HepG2 (cell line): ENCODE results near the gene LYRM4.

Experiments used
- CAMTA2 ChIP-seq: sonication (generic); formaldehyde crosslinking; IDR thresholded peaks from 2 replicates; pipeline ENCODE4 v1.4.0; 2020; ENCODE audit warnings: mild to moderate bottlenecking, missing genetic modification reagents, borderline replicate concordance
- ETV5 ChIP-seq: IDR thresholded peaks from 2 replicates; pipeline ENCODE4 v1.6.1; 2018; ENCODE audit warnings: missing biosample characterization, missing genetic modification reagents, inconsistent platforms, borderline replicate concordance
- FOXK2 ChIP-seq: fragments of 450-650 bp; IDR thresholded peaks from 2 replicates; pipeline ENCODE4 v1.6.1; 2016
- HDAC1 ChIP-seq: sonication (generic); formaldehyde crosslinking; IDR thresholded peaks from 2 replicates; pipeline ENCODE4 v1.5.1; 2020; ENCODE audit warnings: mild to moderate bottlenecking, missing genetic modification reagents
- JUND ChIP-seq: sonication (generic); formaldehyde crosslinking; IDR thresholded peaks from 2 replicates; pipeline ENCODE4 v1.8.0; 2022; ENCODE audit warnings: mild to moderate bottlenecking, missing genetic modification reagents
- POLR2A ChIP-seq, 2 experiments: IDR thresholded peaks; 2 replicates each; pipeline ENCODE4 v1.6.1; 2011; ENCODE audit warnings: low read depth in 2 of 2, low read length in 2 of 2, mild to moderate bottlenecking in 1 of 2, moderate library complexity in 1 of 2; ENCODE audit not compliant: insufficient read depth in 1 of 2
- TAF1 ChIP-seq: sonication (generic); formaldehyde crosslinking; IDR thresholded peaks from 2 replicates; pipeline ENCODE4 v1.4.0; 2020; ENCODE audit warnings: missing genetic modification reagents
- ZNF431 ChIP-seq: sonication (generic); formaldehyde crosslinking; IDR thresholded peaks from 2 replicates; pipeline ENCODE4 v1.9.0; 2022; ENCODE audit warnings: missing genetic modification reagents, low read depth, mild to moderate bottlenecking, borderline replicate concordance
- TF ChIP-seq, protein P1 (sequence below): sonication (generic); formaldehyde crosslinking; IDR thresholded peaks from 2 replicates; pipeline ENCODE4 v1.5.0; 2020; ENCODE audit warnings: mild to moderate bottlenecking, missing genetic modification reagents, moderate library complexity
- TF ChIP-seq, protein P2 (sequence below), 2 experiments: fragments of 450-650 bp in 1 of 2; sonication (generic) in 1 of 2; formaldehyde crosslinking; IDR thresholded peaks; 2 replicates each; pipeline versions ENCODE4 v1.5.0 to v1.8.0; 2020 to 2022; ENCODE audit warnings: mild to moderate bottlenecking in 1 of 2, missing genetic modification reagents in 1 of 2
- TF ChIP-seq, protein P3 (sequence below): sonication (generic); formaldehyde crosslinking; IDR thresholded peaks from 2 replicates; pipeline ENCODE4 v1.4.0; 2020; ENCODE audit warnings: missing genetic modification reagents
- TF ChIP-seq, protein P4 (sequence below): sonication (generic); formaldehyde crosslinking; IDR thresholded peaks from 2 replicates; pipeline ENCODE4 v1.5.0; 2020; ENCODE audit warnings: missing genetic modification reagents

DNA sequence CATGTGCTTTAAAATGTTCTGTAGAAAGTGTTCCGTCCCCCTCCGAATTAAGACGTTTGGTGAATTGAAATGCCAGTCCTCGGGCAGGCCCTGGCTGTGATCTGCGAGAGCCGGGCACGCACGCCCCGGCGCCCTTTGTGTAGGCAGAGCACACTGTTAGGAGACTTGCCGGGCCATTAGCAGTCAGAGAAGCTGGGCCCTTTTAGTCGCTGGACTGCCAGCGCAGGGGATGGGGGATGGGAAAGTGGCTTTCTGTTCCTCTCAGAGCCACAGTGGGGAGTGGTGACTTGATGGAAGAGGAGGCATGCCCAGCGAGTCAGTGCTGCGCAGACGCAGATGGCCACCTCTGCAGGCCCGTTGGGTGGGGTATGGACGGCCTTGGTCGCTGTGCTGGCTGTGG is 173.4 kb downstream of the LYRM4 start:
- TF ChIP-seq TAF1 (CRISPR knock-in tag) (no peak), ZNF431 (CRISPR knock-in tag) (no peak), FOXK2 (no peak), POLR2A (IDR thresholded peaks at IDR 0.05; ENCODE audit: insufficient read depth in 1 of 2, low read depth in 2 of 2, low read length in 2 of 2) (no peak), ETV5 (CRISPR knock-in tag) (no peak), HDAC1 (no peak), CAMTA2 (no peak), JUND (CRISPR knock-in tag) (no peak)
- TF ChIP-seq, protein P1, sequence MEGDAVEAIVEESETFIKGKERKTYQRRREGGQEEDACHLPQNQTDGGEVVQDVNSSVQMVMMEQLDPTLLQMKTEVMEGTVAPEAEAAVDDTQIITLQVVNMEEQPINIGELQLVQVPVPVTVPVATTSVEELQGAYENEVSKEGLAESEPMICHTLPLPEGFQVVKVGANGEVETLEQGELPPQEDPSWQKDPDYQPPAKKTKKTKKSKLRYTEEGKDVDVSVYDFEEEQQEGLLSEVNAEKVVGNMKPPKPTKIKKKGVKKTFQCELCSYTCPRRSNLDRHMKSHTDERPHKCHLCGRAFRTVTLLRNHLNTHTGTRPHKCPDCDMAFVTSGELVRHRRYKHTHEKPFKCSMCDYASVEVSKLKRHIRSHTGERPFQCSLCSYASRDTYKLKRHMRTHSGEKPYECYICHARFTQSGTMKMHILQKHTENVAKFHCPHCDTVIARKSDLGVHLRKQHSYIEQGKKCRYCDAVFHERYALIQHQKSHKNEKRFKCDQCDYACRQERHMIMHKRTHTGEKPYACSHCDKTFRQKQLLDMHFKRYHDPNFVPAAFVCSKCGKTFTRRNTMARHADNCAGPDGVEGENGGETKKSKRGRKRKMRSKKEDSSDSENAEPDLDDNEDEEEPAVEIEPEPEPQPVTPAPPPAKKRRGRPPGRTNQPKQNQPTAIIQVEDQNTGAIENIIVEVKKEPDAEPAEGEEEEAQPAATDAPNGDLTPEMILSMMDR, result no peak
- TF ChIP-seq, protein P2, sequence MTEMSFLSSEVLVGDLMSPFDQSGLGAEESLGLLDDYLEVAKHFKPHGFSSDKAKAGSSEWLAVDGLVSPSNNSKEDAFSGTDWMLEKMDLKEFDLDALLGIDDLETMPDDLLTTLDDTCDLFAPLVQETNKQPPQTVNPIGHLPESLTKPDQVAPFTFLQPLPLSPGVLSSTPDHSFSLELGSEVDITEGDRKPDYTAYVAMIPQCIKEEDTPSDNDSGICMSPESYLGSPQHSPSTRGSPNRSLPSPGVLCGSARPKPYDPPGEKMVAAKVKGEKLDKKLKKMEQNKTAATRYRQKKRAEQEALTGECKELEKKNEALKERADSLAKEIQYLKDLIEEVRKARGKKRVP (CRISPR knock-in tag; IDR thresholded peaks at IDR 0.05), result no peak
- TF ChIP-seq, protein P3, sequence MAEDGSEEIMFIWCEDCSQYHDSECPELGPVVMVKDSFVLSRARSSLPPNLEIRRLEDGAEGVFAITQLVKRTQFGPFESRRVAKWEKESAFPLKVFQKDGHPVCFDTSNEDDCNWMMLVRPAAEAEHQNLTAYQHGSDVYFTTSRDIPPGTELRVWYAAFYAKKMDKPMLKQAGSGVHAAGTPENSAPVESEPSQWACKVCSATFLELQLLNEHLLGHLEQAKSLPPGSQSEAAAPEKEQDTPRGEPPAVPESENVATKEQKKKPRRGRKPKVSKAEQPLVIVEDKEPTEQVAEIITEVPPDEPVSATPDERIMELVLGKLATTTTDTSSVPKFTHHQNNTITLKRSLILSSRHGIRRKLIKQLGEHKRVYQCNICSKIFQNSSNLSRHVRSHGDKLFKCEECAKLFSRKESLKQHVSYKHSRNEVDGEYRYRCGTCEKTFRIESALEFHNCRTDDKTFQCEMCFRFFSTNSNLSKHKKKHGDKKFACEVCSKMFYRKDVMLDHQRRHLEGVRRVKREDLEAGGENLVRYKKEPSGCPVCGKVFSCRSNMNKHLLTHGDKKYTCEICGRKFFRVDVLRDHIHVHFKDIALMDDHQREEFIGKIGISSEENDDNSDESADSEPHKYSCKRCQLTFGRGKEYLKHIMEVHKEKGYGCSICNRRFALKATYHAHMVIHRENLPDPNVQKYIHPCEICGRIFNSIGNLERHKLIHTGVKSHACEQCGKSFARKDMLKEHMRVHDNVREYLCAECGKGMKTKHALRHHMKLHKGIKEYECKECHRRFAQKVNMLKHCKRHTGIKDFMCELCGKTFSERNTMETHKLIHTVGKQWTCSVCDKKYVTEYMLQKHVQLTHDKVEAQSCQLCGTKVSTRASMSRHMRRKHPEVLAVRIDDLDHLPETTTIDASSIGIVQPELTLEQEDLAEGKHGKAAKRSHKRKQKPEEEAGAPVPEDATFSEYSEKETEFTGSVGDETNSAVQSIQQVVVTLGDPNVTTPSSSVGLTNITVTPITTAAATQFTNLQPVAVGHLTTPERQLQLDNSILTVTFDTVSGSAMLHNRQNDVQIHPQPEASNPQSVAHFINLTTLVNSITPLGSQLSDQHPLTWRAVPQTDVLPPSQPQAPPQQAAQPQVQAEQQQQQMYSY, result no peak
- TF ChIP-seq, protein P4, sequence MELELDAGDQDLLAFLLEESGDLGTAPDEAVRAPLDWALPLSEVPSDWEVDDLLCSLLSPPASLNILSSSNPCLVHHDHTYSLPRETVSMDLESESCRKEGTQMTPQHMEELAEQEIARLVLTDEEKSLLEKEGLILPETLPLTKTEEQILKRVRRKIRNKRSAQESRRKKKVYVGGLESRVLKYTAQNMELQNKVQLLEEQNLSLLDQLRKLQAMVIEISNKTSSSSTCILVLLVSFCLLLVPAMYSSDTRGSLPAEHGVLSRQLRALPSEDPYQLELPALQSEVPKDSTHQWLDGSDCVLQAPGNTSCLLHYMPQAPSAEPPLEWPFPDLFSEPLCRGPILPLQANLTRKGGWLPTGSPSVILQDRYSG, result no peak
